ENCODE results near the gene TSPAN16.

DNA sequence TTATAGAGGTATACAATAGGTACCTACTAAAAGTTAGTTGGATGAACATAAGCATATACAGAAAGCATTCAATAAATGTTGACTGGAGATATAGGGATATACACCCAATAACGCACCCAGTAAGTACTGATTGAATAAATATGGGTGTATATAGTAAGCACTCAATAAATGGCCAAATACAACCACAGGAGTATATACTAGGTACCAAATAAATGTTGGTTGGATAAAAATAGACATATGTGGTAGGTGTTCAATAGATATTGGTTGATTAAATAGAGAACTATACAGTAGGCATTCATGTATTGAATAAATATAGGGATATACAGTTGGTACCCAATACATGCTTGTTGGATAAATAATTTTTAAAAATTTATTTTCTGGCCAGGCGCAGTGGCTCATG, 47.1 kb upstream of the TSPAN16 start:
- TF ChIP-seq, protein P1, sequence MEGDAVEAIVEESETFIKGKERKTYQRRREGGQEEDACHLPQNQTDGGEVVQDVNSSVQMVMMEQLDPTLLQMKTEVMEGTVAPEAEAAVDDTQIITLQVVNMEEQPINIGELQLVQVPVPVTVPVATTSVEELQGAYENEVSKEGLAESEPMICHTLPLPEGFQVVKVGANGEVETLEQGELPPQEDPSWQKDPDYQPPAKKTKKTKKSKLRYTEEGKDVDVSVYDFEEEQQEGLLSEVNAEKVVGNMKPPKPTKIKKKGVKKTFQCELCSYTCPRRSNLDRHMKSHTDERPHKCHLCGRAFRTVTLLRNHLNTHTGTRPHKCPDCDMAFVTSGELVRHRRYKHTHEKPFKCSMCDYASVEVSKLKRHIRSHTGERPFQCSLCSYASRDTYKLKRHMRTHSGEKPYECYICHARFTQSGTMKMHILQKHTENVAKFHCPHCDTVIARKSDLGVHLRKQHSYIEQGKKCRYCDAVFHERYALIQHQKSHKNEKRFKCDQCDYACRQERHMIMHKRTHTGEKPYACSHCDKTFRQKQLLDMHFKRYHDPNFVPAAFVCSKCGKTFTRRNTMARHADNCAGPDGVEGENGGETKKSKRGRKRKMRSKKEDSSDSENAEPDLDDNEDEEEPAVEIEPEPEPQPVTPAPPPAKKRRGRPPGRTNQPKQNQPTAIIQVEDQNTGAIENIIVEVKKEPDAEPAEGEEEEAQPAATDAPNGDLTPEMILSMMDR (conservative IDR thresholded peaks at IDR 0.05; ENCODE audit: low read length), result no peak
- no peak for TF ChIP-seq EZH2phosphoT487 (IDR thresholded peaks at IDR 0.05; ENCODE audit: borderline replicate concordance, low read depth, low read length)

Measured in OCI-LY7 (cell line).